ENCODE measurements around the gene WDR12. TPM values are rescaled to one million over a fixed set of nuclear protein-coding genes. Genes with fewer than 3 reads are reported as not detected.

WDR12 gene
- total RNA-seq, 1 experiment from 2014 or later: 141 TPM

- peaks cover under 1% of the 10 kb centered on the region for H3K4me1 Mint-ChIP-seq (ENCODE audit: insufficient read depth, unreplicated experiment)
- CTCF ChIA-PET: no interaction called here
- no TSS peak for BruUV-seq (replicated peaks)
- DNase-seq (ENCODE audit: unreplicated experiment): no peak
- intact Hi-C loops (cut with micrococcal nuclease): no loop called here
- H3K36me3 Mint-ChIP-seq (ENCODE audit: insufficient read depth, unreplicated experiment): peaks cover 25% of the 10 kb centered on the region
- no peak for TF ChIP-seq CTCF (IDR thresholded peaks at IDR 0.05; ENCODE audit: unreplicated experiment)
- H3K9me3 Mint-ChIP-seq (ENCODE audit: unreplicated experiment): no peaks in the 10 kb centered on the region
- no peak overlapping the region for H3K27ac Mint-ChIP-seq (ENCODE audit: low read depth, unreplicated experiment)
- no peaks in the 10 kb centered on the region for H3K27me3 Mint-ChIP-seq (ENCODE audit: insufficient read depth, unreplicated experiment)
- H3K4me3 Mint-ChIP-seq (ENCODE audit: unreplicated experiment): no peak overlapping the region
- POLR2A ChIA-PET: no interaction called here
These were observed 27.5 kb upstream of the WDR12 start for GRCh38 chr2:202938960-202939359.

GRCh38 chr2:202934456-202934855 lies 23.0 kb upstream of the WDR12 start:
- Mint-ChIP-seq H3K4me3 (ENCODE audit: unreplicated experiment) (no peak overlapping the region), H3K9me3 (ENCODE audit: unreplicated experiment) (no peaks in the 10 kb centered on the region), H3K36me3 (ENCODE audit: insufficient read depth, unreplicated experiment) (peaks cover 21% of the 10 kb centered on the region), H3K27me3 (ENCODE audit: insufficient read depth, unreplicated experiment) (no peaks in the 10 kb centered on the region), H3K4me1 (ENCODE audit: insufficient read depth, unreplicated experiment) (peaks cover 22% of the 10 kb centered on the region), H3K27ac (ENCODE audit: low read depth, unreplicated experiment) (no peak overlapping the region)
- no peak for DNase-seq (ENCODE audit: unreplicated experiment)
- intact Hi-C loops (cut with micrococcal nuclease): no loop called here
- no TSS peak for BruUV-seq (replicated peaks)
- ChIA-PET CTCF (interaction anchor here (1.5 kb wide), 1 partner anchor 9 kb away, joined by 5 read pairs; no protein-coding TSS in a partner anchor), POLR2A (interaction anchor here (1.7 kb wide), 1 partner anchor 10 kb away, joined by 4 read pairs; no protein-coding TSS in a partner anchor)
- no peak for TF ChIP-seq CTCF (IDR thresholded peaks at IDR 0.05; ENCODE audit: unreplicated experiment)

GRCh38 chr2:202933958-202934357 lies 22.5 kb upstream of the WDR12 start:
- H3K9me3 Mint-ChIP-seq (ENCODE audit: unreplicated experiment): no peaks in the 10 kb centered on the region
- ChIA-PET CTCF (interaction anchor here (1.5 kb wide), 2 partner anchors 9 to 16 kb away, joined by 5 to 8 read pairs; no protein-coding TSS in a partner anchor), POLR2A (interaction anchor here (1.7 kb wide), 1 partner anchor 9 kb away, joined by 4 read pairs; no protein-coding TSS in a partner anchor)
- H3K36me3 Mint-ChIP-seq (ENCODE audit: insufficient read depth, unreplicated experiment): peaks cover 21% of the 10 kb centered on the region
- DNase-seq (ENCODE audit: unreplicated experiment): no peak
- peaks cover 22% of the 10 kb centered on the region for H3K4me1 Mint-ChIP-seq (ENCODE audit: insufficient read depth, unreplicated experiment)
- no TSS peak for BruUV-seq (replicated peaks)
- H3K27me3 Mint-ChIP-seq (ENCODE audit: insufficient read depth, unreplicated experiment): no peaks in the 10 kb centered on the region
- no peak for TF ChIP-seq CTCF (IDR thresholded peaks at IDR 0.05; ENCODE audit: unreplicated experiment)
- H3K4me3 Mint-ChIP-seq (ENCODE audit: unreplicated experiment): no peak overlapping the region
- peak overlapping the region; percentile 73 for H3K27ac Mint-ChIP-seq (ENCODE audit: low read depth, unreplicated experiment)
- intact Hi-C loops (cut with micrococcal nuclease): no loop called here

- ChIA-PET CTCF (interaction anchor here (0.6 to 1.5 kb wide), 3 partner anchors 15 to 609 kb away, joined by 4 to 8 read pairs (median 4); no protein-coding TSS in a partner anchor), POLR2A (interaction anchor here (0.9 to 1.7 kb wide), 4 partner anchors 8 to 22 kb away, joined by 3 to 4 read pairs (median 4); partner anchors contain the start of genes CARF and WDR12)
- Mint-ChIP-seq H3K4me3 (ENCODE audit: unreplicated experiment) (peak overlapping the region; percentile 33), H3K27ac (ENCODE audit: low read depth, unreplicated experiment) (peak overlapping the region; percentile 73), H3K9me3 (ENCODE audit: unreplicated experiment) (no peaks in the 10 kb centered on the region), H3K27me3 (ENCODE audit: insufficient read depth, unreplicated experiment) (no peaks in the 10 kb centered on the region), H3K4me1 (ENCODE audit: insufficient read depth, unreplicated experiment) (peaks cover 22% of the 10 kb centered on the region), H3K36me3 (ENCODE audit: insufficient read depth, unreplicated experiment) (peaks cover 14% of the 10 kb centered on the region)
- no peak for DNase-seq (ENCODE audit: unreplicated experiment)
- intact Hi-C loops (cut with micrococcal nuclease): no loop called here
- TF ChIP-seq CTCF (IDR thresholded peaks at IDR 0.05; ENCODE audit: unreplicated experiment): no peak
- BruUV-seq (replicated peaks): no TSS peak
These were observed 21.7 kb upstream of the WDR12 start for GRCh38 chr2:202933139-202933510.

Data from MCF 10A (cell line).